Measurements from ENCODE around the gene ZFP36. TPM values are rescaled to one million over a fixed set of nuclear protein-coding genes. Genes with fewer than 3 reads are reported as not detected.

The ZFP36 gene
- total RNA-seq, 2 donors from 2014 or later: 315 to 699 TPM

DNA sequence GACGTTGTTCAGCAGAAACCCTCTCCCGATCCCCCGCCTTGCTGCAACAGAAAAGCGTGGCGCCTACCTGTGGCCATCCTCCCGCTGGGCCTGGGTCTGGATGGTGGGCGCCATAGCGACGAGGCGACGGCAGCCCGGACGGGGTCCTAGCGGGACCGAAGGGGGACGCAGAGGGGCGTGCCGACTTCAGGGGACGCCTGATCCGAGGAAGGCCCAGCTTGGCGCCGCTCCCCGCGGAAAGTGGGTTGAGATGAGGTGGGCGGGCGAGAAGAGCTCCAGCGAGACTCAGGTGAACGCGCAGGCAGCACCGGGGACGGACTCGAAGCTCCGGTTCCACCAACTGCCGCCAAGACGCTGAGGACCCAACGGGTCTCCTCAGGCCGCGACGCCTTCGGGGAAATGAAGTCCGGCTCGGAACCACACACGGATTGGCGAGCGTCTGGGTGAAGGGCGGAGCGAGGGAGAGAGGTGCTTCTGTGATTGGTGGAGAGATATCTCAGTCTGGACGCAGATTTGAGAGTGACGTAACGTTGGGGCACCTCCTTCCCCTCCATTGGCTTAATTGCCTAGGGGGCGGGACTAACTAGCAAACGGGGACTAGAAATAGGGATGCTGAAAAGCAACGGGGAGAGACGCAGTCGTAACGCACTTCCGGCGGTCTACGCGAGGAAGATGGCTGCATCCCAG, 15.8 kb upstream of the ZFP36 start, which contains the start of the genes MED29 and PAF1:
Gene MED29, plus strand, starts transcription at position 628 of the 687 bp plus-strand sequence. Its CDS starts 45 bp downstream, at position 673.
Gene PAF1, minus strand, starts transcription at position 356 of the 687 bp plus-strand sequence. Its CDS starts 242 bp downstream, at position 114.
- Histone ChIP-seq H3K4me3 (peak within 1 kb of the TSS; percentile 87), H3K27ac (peak within 1 kb of the TSS; percentile 96 to 99), H3K4me1 (ENCODE audit: control insufficient read depth in 1 of 2, low read depth in 2 of 2) (peaks cover 16 to 38% of the 10 kb centered on the region in 2 donors), H3K9me3 (no peaks in the 10 kb centered on the region), H3K36me3 (peaks cover 40% of the 10 kb centered on the region), H3K27me3 (replicated peaks; ENCODE audit: insufficient read depth) (no peaks in the 10 kb centered on the region)
- peak; percentile 100 for ATAC-seq (ENCODE audit: insufficient number of reproducible peaks, low FRiP score, low read depth)
- TF ChIP-seq, protein P1, sequence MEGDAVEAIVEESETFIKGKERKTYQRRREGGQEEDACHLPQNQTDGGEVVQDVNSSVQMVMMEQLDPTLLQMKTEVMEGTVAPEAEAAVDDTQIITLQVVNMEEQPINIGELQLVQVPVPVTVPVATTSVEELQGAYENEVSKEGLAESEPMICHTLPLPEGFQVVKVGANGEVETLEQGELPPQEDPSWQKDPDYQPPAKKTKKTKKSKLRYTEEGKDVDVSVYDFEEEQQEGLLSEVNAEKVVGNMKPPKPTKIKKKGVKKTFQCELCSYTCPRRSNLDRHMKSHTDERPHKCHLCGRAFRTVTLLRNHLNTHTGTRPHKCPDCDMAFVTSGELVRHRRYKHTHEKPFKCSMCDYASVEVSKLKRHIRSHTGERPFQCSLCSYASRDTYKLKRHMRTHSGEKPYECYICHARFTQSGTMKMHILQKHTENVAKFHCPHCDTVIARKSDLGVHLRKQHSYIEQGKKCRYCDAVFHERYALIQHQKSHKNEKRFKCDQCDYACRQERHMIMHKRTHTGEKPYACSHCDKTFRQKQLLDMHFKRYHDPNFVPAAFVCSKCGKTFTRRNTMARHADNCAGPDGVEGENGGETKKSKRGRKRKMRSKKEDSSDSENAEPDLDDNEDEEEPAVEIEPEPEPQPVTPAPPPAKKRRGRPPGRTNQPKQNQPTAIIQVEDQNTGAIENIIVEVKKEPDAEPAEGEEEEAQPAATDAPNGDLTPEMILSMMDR (IDR thresholded peaks at IDR 0.05): no peak
- peak; percentile 95 for DNase-seq (ENCODE audit: low spot score)

DNA sequence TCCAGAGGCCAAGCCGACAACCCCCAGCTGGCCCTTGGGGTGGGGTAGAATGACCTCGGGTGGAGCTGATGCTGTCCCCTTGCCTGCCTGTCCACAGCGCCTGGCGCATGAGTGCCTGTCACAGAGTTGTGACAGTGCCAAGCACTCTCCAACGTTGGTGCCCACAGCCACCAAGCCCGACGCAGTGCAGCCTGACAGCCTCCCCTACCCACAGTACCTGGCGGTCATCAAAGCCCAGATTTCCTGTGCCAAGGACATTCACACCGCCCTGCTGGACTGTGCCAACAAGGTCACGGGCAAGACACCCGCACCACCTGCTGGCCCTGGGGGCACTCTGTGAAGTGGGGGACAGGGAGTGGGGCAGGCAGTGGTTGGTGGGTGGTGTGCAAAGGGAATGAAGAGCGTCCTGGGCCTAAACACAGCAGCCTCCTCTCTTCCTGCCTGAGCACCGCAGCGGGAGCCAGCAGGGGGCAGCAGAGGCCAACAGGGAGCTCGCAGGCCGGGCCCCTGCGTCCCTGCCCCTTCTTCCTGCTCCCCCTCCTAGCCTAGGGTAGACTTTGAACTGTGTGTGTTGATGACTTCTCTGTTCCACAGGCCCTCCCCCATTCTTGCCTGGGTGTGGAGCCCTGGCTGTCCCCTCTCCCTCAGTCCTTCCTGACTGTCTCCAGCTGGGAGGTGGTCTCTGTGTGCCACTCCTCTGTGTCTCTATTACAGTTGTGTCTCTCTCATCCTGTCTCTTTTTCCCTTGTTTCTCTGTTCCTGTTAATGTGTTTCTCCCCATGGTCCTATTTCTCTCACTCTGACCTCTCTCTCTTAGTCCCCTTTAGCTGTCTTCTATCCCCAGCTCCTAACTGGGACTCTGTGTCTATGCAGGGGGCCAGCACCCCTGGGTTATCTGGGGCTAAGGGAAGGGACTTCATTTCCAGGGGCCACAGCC, 9.0 kb upstream of the ZFP36 start:
- Histone ChIP-seq H3K27ac (peak overlapping the region; percentile 83 to 92), H3K27me3 (replicated peaks; ENCODE audit: insufficient read depth) (no peaks in the 10 kb centered on the region), H3K4me3 (peak overlapping the region; percentile 42), H3K36me3 (peaks cover 16% of the 10 kb centered on the region), H3K4me1 (ENCODE audit: control insufficient read depth in 1 of 2, low read depth in 2 of 2) (peaks cover 13 to 41% of the 10 kb centered on the region in 2 donors), H3K9me3 (no peaks in the 10 kb centered on the region)
- peak; percentile 31 for ATAC-seq (ENCODE audit: insufficient number of reproducible peaks, low FRiP score, low read depth)
- TF ChIP-seq, protein P1 (IDR thresholded peaks at IDR 0.05): peak; percentile 95
- no peak for DNase-seq (ENCODE audit: low spot score)

DNA sequence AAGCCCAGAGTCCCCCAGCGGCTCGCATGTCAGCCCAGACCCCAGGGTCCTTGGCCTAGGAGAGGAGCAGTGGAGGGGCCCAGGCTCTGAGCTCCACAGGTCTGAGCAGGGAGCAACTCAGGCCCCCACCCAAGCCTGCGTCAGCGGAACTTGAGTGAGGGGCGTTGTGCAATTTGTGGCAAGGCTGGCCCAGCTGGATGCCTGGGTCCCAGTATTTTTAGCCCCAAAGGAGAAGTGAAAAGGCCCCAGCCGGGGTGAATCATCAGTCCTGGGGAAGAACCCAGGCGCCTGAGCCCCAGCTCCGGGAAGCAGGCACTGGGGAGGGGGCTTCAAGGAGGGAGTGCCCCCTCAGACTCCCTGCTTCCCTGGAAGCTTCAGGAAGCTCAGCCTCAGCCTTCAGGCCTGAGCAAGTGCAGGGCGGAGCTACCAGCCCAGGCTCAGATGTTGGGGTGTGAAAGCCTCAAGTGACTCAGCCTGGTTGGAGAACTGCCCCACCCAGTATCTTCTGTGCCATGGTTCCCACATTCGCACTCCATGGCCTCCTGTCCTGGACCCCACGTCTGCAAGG, 8.3 kb upstream of the ZFP36 start:
- H3K4me1 ChIP-seq (ENCODE audit: control insufficient read depth in 1 of 2, low read depth in 2 of 2): peaks cover 13 to 39% of the 10 kb centered on the region in 2 donors
- ATAC-seq (ENCODE audit: insufficient number of reproducible peaks, low FRiP score, low read depth): no peak
- H3K27ac ChIP-seq: peak overlapping the region; percentile 83 to 92
- TF ChIP-seq, protein P1 (IDR thresholded peaks at IDR 0.05): no peak
- H3K36me3 ChIP-seq: peaks cover 14% of the 10 kb centered on the region
- H3K4me3 ChIP-seq: peak overlapping the region; percentile 42
- no peaks in the 10 kb centered on the region for H3K9me3 ChIP-seq
- no peak for DNase-seq (ENCODE audit: low spot score)
- no peaks in the 10 kb centered on the region for H3K27me3 ChIP-seq (replicated peaks; ENCODE audit: insufficient read depth)

DNA sequence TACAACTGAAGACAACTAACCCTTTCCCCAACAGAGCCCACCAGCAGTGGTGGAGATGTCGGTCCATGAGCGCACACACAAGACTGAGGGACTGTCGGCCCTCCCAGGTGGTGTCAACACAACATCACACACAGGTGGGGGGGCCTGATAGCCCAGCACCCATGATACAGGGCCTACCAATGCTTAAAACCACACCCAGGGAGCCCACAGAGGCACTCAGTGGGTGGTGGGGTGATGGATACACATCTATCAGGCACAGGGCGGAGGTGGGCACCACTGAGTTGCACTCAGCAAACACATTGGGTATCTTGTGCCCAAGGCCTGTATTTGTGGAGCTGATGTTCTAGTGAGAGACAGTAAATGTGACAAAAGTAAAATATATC, 7.0 kb upstream of the ZFP36 start:
- no peaks in the 10 kb centered on the region for H3K27me3 ChIP-seq (replicated peaks; ENCODE audit: insufficient read depth)
- TF ChIP-seq, protein P1 (IDR thresholded peaks at IDR 0.05): no peak
- H3K4me1 ChIP-seq (ENCODE audit: control insufficient read depth in 1 of 2, low read depth in 2 of 2): peaks cover 20 to 47% of the 10 kb centered on the region in 2 donors
- H3K4me3 ChIP-seq: no peak overlapping the region
- H3K36me3 ChIP-seq: peaks cover 9% of the 10 kb centered on the region
- DNase-seq (ENCODE audit: low spot score): no peak
- H3K9me3 ChIP-seq: no peaks in the 10 kb centered on the region
- no peak for ATAC-seq (ENCODE audit: insufficient number of reproducible peaks, low FRiP score, low read depth)
- peak overlapping the region in 1 of 2 donors; percentile 92 for H3K27ac ChIP-seq
